Dendritic cell treated with granulocyte-macrophage colony-stimulating factor and Interleukin-4, amounts not matched to agents 40 ng/mL and 50 ng/mL, for 4 days (primary cell): Measurements from ENCODE around the gene TMEM43.

Experiments
- H3K27ac Mint-ChIP-seq: one replicate; pipeline ENCODE4 v1.8.0; 2022; ENCODE audit warnings: mild to moderate bottlenecking, mixed read lengths
- H3K27me3 Mint-ChIP-seq: one replicate; pipeline ENCODE4 v1.8.0; 2022; ENCODE audit warnings: mild to moderate bottlenecking, mixed read lengths
- H3K36me3 Mint-ChIP-seq: one replicate; pipeline ENCODE4 v1.8.0; 2022; ENCODE audit warnings: low read depth, mixed read lengths
- H3K4me1 Mint-ChIP-seq: one replicate; pipeline ENCODE4 v1.8.0; 2022; ENCODE audit warnings: low read depth, mixed read lengths
- H3K4me3 Mint-ChIP-seq: one replicate; pipeline ENCODE4 v1.8.0; 2022; ENCODE audit warnings: mild to moderate bottlenecking, moderate library complexity, mixed read lengths
- H3K9me3 Mint-ChIP-seq: one replicate; pipeline ENCODE4 v1.8.0; 2022; ENCODE audit warnings: mixed read lengths
- intact Hi-C: fragments of 100-400 bp; cut with micrococcal nuclease; formaldehyde crosslinking; loops from one replicate; pipeline ENCODE4 v1.15.0; 2022

The TMEM43 gene

GRCh38 chr3:14126017-14126886 lies 1.4 kb downstream of the TMEM43 start:
- intact Hi-C loops = loop anchor here (10.0 kb wide), 1 partner anchor 231 kb away; no protein-coding TSS in a partner anchor
- peaks cover 59% of the 10 kb centered on the region for H3K4me1 Mint-ChIP-seq

DNA sequence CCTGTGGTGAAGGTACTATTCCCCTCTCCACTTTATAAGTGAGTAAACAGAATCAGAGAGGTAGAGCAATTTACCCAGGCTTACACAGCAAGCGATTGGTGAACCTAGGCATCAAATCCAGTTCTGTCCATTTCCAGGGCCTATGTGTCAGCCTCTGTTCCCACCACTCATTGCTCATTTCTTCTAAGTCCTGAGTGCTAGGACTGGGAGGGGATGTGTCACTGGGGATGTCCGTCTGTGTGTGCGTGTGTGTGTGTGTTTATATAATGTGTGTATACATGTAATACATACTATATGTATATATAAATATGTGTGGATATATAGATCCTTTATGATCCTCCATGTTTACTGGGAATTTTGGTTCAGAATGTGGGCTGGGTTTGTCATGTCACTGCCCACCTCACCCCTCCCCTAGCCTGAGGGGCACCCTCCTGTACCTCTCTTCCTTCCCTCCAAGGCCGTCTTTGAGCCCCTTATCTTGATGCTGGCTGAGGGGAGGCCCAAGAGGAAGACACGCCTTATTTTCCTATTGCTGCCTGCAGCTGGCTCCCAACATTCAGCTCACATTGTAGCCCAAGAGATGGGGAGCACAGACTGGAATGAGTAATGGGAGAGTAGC lies 2.1 kb downstream of the TMEM43 start:
- Mint-ChIP-seq H3K27ac (no peak overlapping the region), H3K9me3 (no peaks in the 10 kb centered on the region), H3K4me3 (no peak overlapping the region), H3K27me3 (no peaks in the 10 kb centered on the region), H3K36me3 (peaks cover 70% of the 10 kb centered on the region), H3K4me1 (peaks cover 54% of the 10 kb centered on the region)
- intact Hi-C loops = loop anchor here (10.0 kb wide), 1 partner anchor 232 kb away; no protein-coding TSS in a partner anchor

More at GRCh38 chr3:14126017-14126886, 1.4 kb downstream of the TMEM43 start:
- peak overlapping the region; percentile 99 for H3K4me3 Mint-ChIP-seq
- H3K27ac Mint-ChIP-seq = peak overlapping the region; percentile 97
- no peaks in the 10 kb centered on the region for H3K9me3 Mint-ChIP-seq
- no peaks in the 10 kb centered on the region for H3K27me3 Mint-ChIP-seq
- H3K36me3 Mint-ChIP-seq = peaks cover 70% of the 10 kb centered on the region

DNA sequence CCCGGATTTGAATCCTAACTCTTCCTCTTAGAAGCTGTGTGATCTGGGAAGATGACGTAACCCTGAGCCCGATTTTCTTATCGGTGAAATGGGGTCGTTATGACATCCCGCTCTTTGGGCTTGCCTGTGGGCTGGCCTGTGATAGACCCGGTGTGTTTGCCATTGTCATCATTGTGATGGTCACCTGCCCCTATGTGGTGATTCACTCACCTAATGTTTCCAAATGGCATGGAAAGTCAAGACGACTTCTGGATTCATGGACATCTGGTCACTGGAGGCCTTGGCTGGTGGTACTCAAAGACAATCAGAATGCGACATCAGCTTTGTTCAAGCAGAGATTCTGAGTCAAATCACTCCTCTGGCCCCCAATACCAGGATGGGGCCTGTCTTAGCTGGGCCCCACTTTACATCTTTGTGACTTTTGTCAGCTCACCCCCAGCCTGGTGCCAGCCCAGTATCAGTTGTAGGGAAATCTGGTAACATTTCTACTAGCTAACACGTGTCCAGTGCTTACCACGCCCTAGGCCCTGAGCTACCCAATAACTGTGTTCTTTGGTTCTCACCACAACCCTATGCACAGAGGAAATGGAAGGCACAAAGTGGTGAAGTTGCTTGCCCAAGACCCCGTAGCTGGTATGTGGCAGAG lies 2.8 kb downstream of the TMEM43 start:
- Mint-ChIP-seq H3K27ac (peak overlapping the region; percentile 2), H3K27me3 (no peaks in the 10 kb centered on the region), H3K4me1 (peaks cover 48% of the 10 kb centered on the region), H3K4me3 (no peak overlapping the region), H3K9me3 (no peaks in the 10 kb centered on the region), H3K36me3 (peaks cover 70% of the 10 kb centered on the region)
- intact Hi-C loops = loop anchor here (10.0 kb wide), 1 partner anchor 233 kb away; no protein-coding TSS in a partner anchor

GRCh38 chr3:14128724-14129123 lies 3.9 kb downstream of the TMEM43 start:
- H3K9me3 Mint-ChIP-seq = no peaks in the 10 kb centered on the region
- no peaks in the 10 kb centered on the region for H3K27me3 Mint-ChIP-seq
- intact Hi-C loops = loop anchor here (10.0 kb wide), 1 partner anchor 234 kb away; no protein-coding TSS in a partner anchor
- peaks cover 37% of the 10 kb centered on the region for H3K4me1 Mint-ChIP-seq
- no peak overlapping the region for H3K4me3 Mint-ChIP-seq
- peaks cover 78% of the 10 kb centered on the region for H3K36me3 Mint-ChIP-seq
- no peak overlapping the region for H3K27ac Mint-ChIP-seq

GRCh38 chr3:14129296-14129695 lies 4.4 kb downstream of the TMEM43 start:
- Mint-ChIP-seq H3K9me3 (no peaks in the 10 kb centered on the region), H3K4me3 (no peak overlapping the region), H3K36me3 (peaks cover 84% of the 10 kb centered on the region), H3K27me3 (no peaks in the 10 kb centered on the region), H3K4me1 (peaks cover 34% of the 10 kb centered on the region), H3K27ac (no peak overlapping the region)
- intact Hi-C loops = loop anchor here (10.0 kb wide), 1 partner anchor 234 kb away; no protein-coding TSS in a partner anchor

DNA sequence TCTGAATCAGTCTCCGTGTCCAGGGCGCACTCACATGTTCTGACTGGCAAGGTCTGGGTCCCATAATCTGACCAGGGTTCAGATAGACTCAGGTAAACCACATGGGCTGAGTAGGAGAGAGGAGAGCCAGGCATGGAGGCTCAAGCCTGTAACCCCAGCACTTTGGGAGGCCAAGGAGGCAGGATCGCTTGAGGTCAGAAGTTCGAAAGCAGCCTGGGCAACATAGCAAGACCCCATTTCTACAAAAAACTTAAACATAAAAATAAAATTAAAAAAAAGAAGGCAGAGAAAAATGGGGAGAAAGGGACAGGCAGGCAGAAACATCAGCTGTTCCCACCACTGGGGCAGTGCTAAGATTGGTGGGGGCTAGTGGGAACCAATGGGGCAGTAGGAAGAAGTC lies 5.4 kb downstream of the TMEM43 start:
- Mint-ChIP-seq H3K27ac (no peak overlapping the region), H3K4me1 (peaks cover 34% of the 10 kb centered on the region), H3K4me3 (no peak overlapping the region), H3K36me3 (peaks cover 87% of the 10 kb centered on the region), H3K27me3 (no peaks in the 10 kb centered on the region), H3K9me3 (no peaks in the 10 kb centered on the region)
- intact Hi-C loops = no loop called here

DNA sequence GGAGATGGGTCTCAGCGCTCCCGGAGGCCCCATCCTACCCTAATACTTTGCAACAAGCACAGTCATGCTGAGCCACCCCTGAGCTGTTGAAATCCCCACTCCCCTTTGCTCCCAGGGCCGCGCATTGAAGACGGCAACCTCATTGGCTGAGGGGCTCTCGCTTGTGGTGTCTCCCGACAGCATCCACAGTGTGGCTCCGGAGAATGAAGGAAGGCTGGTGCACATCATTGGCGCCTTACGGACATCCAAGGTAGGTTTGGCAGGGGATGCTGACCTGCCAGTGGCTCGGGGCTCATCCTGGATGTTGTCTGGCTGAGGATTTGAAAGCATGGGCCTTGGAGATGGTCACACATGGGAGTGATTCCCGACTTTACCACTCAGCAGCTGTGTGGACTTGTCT lies 5.9 kb downstream of the TMEM43 start:
- H3K9me3 Mint-ChIP-seq = no peaks in the 10 kb centered on the region
- no peak overlapping the region for H3K27ac Mint-ChIP-seq
- peaks cover 87% of the 10 kb centered on the region for H3K36me3 Mint-ChIP-seq
- intact Hi-C loops = no loop called here
- H3K4me3 Mint-ChIP-seq = no peak overlapping the region
- H3K4me1 Mint-ChIP-seq = peaks cover 29% of the 10 kb centered on the region
- no peaks in the 10 kb centered on the region for H3K27me3 Mint-ChIP-seq

GRCh38 chr3:14131134-14131533 lies 6.3 kb downstream of the TMEM43 start:
- H3K4me3 Mint-ChIP-seq = no peak overlapping the region
- intact Hi-C loops = no loop called here

GRCh38 chr3:14132120-14132519 lies 7.3 kb downstream of the TMEM43 start:
- no peaks in the 10 kb centered on the region for H3K9me3 Mint-ChIP-seq
- peaks cover 100% of the 10 kb centered on the region for H3K36me3 Mint-ChIP-seq
- intact Hi-C loops = no loop called here
- H3K27me3 Mint-ChIP-seq = no peaks in the 10 kb centered on the region
- no peak overlapping the region for H3K4me3 Mint-ChIP-seq
- H3K27ac Mint-ChIP-seq = no peak overlapping the region
- H3K4me1 Mint-ChIP-seq = peaks cover 15% of the 10 kb centered on the region

More at GRCh38 chr3:14131134-14131533, 6.3 kb downstream of the TMEM43 start:
- Mint-ChIP-seq H3K9me3 (no peaks in the 10 kb centered on the region), H3K27ac (no peak overlapping the region), H3K36me3 (peaks cover 90% of the 10 kb centered on the region), H3K27me3 (no peaks in the 10 kb centered on the region), H3K4me1 (peaks cover 24% of the 10 kb centered on the region)

DNA sequence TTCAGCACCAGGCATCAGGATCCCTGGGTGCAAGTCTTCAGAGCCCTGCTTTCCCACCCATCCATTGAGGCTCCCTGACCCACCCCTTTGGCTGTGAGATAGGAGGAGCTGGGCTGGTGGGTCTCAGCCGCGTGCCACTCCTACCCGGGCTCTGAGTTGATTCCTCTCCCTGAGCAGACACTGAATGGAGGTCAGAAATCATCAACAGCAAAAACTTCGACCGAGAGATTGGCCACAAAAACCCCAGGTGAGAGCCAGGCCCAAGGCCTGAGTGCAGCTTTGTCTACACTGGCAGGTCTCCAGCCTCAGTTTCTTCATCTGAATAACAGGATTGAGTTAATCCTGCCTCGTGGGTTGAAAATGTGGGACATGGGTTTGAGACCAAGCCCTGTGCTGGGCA lies 7.8 kb downstream of the TMEM43 start:
- no peak overlapping the region for H3K4me3 Mint-ChIP-seq
- H3K27ac Mint-ChIP-seq = no peak overlapping the region
- H3K36me3 Mint-ChIP-seq = peaks cover 100% of the 10 kb centered on the region
- intact Hi-C loops = no loop called here
- H3K9me3 Mint-ChIP-seq = no peaks in the 10 kb centered on the region
- H3K27me3 Mint-ChIP-seq = no peaks in the 10 kb centered on the region
- H3K4me1 Mint-ChIP-seq = peaks cover 9% of the 10 kb centered on the region

DNA sequence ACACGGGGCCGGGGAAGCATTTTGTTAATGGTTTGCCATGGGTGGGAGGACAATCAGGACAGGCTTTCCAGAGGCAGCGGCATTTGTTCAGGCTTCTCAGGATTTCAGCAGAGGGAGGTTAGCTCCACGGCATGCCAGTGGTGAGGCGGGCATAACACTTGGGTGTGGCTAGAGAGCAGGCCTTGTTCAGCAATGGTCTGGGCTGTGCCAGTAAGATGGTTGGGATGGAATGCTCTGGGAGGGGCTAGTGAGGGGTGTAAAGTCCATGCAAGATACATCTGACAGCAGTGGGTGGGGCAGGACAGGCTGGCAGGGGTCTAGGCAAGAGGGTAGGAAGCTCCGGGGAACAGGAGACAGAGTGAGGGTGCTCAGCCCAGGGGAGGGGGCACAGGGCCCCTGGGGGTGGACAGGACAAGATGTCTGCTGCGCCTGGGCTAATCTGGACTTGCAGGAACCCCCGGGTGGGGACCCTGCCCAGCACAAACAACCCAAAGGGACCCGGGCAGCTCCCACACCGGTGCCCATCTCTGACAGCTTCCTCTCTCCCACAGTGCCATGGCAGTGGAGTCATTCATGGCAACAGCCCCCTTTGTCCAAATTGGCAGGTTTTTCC lies 8.4 kb downstream of the TMEM43 start:
- intact Hi-C loops = no loop called here
- no peak overlapping the region for H3K4me3 Mint-ChIP-seq
- H3K9me3 Mint-ChIP-seq = no peaks in the 10 kb centered on the region
- peaks cover 7% of the 10 kb centered on the region for H3K4me1 Mint-ChIP-seq
- H3K27ac Mint-ChIP-seq = no peak overlapping the region
- no peaks in the 10 kb centered on the region for H3K27me3 Mint-ChIP-seq
- peaks cover 100% of the 10 kb centered on the region for H3K36me3 Mint-ChIP-seq

DNA sequence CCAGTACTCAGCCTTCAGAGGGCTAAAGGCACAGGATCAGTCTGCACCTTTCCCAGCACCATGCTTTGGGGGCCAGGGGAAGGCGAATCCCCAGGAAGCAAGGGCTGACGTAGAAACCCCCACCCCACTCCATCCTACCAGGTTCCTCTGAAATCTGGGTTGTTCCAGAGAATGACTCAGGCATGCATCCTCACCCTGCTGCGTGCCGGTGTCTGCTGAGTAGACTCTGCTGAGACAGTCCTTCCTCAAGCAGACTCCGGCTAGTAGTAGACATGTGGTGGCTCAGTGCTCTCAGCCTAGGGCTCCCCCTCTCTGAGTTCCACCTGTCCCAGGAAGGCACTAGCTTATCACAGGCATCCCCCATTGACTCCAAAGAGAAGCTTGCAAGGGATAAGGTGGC lies 9.0 kb downstream of the TMEM43 start:
- Mint-ChIP-seq H3K9me3 (no peaks in the 10 kb centered on the region), H3K27ac (no peak overlapping the region), H3K4me3 (no peak overlapping the region), H3K27me3 (no peaks in the 10 kb centered on the region), H3K4me1 (peaks cover 10% of the 10 kb centered on the region), H3K36me3 (peaks cover 100% of the 10 kb centered on the region)
- intact Hi-C loops = no loop called here

- H3K27ac Mint-ChIP-seq = no peak overlapping the region
- H3K9me3 Mint-ChIP-seq = no peaks in the 10 kb centered on the region
- H3K27me3 Mint-ChIP-seq = no peaks in the 10 kb centered on the region
- H3K36me3 Mint-ChIP-seq = peaks cover 100% of the 10 kb centered on the region
- intact Hi-C loops = no loop called here
- peaks cover 12% of the 10 kb centered on the region for H3K4me1 Mint-ChIP-seq
- no peak overlapping the region for H3K4me3 Mint-ChIP-seq
These were observed 9.4 kb downstream of the TMEM43 start for GRCh38 chr3:14134291-14134690.
